Measurements from ENCODE around the gene DNAJA1. TPM values are rescaled to one million over a fixed set of nuclear protein-coding genes. Genes with fewer than 3 reads are reported as not detected.
A peak's percentile ranks its signal among the peaks of the same experiment; 100 is the strongest.

Gene DNAJA1
- total RNA-seq, 1 experiment from 2014 or later, result 58.2 TPM

DNA sequence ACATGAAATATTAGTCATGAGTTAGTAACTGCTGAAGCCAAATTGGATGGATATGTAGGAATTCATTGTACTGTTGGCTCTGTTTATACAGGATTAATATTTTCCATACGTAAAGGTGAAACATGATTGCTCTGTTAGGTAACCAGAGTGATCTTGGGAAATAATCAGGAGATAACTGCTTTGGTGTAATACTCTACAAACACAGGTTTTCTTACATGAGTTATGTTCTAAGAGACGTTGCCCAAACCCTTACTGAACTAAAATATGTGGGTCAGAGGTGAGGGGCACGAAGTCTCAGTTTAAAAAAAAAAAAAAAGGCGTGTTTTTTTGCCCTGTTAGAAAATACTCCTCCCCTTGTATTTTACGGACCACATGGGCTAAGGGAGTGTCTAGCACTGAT, 7.8 kb downstream of the DNAJA1 start:
- Mint-ChIP-seq H3K4me3 (ENCODE audit: unreplicated experiment) (no peak overlapping the region), H3K27ac (ENCODE audit: low read depth, unreplicated experiment) (no peak overlapping the region), H3K27me3 (ENCODE audit: insufficient read depth, unreplicated experiment) (no peaks in the 10 kb centered on the region), H3K4me1 (ENCODE audit: insufficient read depth, unreplicated experiment) (peaks cover 26% of the 10 kb centered on the region), H3K9me3 (ENCODE audit: unreplicated experiment) (no peaks in the 10 kb centered on the region), H3K36me3 (ENCODE audit: insufficient read depth, unreplicated experiment) (peaks cover 100% of the 10 kb centered on the region)
- no TSS peak for BruUV-seq (replicated peaks)
- CTCF ChIA-PET, result no interaction called here
- intact Hi-C loops (cut with micrococcal nuclease), result no loop called here
- TF ChIP-seq, protein P1, sequence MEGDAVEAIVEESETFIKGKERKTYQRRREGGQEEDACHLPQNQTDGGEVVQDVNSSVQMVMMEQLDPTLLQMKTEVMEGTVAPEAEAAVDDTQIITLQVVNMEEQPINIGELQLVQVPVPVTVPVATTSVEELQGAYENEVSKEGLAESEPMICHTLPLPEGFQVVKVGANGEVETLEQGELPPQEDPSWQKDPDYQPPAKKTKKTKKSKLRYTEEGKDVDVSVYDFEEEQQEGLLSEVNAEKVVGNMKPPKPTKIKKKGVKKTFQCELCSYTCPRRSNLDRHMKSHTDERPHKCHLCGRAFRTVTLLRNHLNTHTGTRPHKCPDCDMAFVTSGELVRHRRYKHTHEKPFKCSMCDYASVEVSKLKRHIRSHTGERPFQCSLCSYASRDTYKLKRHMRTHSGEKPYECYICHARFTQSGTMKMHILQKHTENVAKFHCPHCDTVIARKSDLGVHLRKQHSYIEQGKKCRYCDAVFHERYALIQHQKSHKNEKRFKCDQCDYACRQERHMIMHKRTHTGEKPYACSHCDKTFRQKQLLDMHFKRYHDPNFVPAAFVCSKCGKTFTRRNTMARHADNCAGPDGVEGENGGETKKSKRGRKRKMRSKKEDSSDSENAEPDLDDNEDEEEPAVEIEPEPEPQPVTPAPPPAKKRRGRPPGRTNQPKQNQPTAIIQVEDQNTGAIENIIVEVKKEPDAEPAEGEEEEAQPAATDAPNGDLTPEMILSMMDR (IDR thresholded peaks at IDR 0.05; ENCODE audit: unreplicated experiment), result no peak
- no peak for DNase-seq (ENCODE audit: unreplicated experiment)
- POLR2A ChIA-PET, result interaction anchor here (0.8 to 9.6 kb wide), 2 partner anchors 7 to 32 kb away, joined by 3 to 153 read pairs; no protein-coding TSS in a partner anchor

DNA sequence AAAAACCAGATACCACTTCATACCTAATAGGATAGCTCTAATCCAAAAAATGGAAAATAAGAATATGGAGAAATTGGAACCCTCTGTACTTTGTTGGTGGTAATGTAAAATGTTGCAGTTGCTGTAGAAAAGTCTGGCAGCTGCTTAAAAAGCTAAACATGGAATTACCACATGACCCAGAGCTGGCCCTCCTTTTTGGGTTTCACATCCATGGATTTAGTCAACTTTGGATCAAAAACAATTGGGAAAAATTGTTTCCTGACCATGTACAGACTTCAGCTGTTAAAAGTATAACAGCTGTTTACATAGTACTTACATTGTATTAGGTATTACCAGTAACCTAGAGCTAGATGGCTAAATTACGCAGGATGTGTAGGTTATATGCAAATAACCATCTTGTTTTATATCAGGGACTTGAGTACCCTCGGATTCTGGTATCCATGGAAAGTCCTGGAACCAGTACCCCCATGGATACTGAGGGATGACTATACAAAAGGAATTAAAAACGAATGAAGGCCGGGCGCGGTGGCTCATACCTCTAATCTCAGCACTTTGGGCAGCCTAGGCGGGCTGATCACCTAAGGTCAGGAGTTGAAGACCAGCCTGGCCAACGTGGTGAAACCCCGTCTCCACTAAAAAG, 15.8 kb downstream of the DNAJA1 start:
- H3K27ac Mint-ChIP-seq (ENCODE audit: low read depth, unreplicated experiment), result no peak overlapping the region
- H3K27me3 Mint-ChIP-seq (ENCODE audit: insufficient read depth, unreplicated experiment), result no peaks in the 10 kb centered on the region
- H3K4me3 Mint-ChIP-seq (ENCODE audit: unreplicated experiment), result no peak overlapping the region
- no peaks in the 10 kb centered on the region for H3K9me3 Mint-ChIP-seq (ENCODE audit: unreplicated experiment)
- H3K4me1 Mint-ChIP-seq (ENCODE audit: insufficient read depth, unreplicated experiment), result peaks cover 22% of the 10 kb centered on the region
- ChIA-PET CTCF (interaction anchor here (0.5 to 0.6 kb wide), 2 partner anchors 9 to 103 kb away, joined by 3 read pairs; no protein-coding TSS in a partner anchor), POLR2A (interaction anchor here (1.1 to 13.6 kb wide), 3 partner anchors 13 to 222 kb away, joined by 3 to 153 read pairs (median 4); partner anchors contain the start of gene DNAJA1)
- DNase-seq (ENCODE audit: unreplicated experiment), result no peak
- TF ChIP-seq, protein P1 (IDR thresholded peaks at IDR 0.05; ENCODE audit: unreplicated experiment), result no peak
- intact Hi-C loops (cut with micrococcal nuclease), result no loop called here
- H3K36me3 Mint-ChIP-seq (ENCODE audit: insufficient read depth, unreplicated experiment), result peaks cover 78% of the 10 kb centered on the region
- no TSS peak for BruUV-seq (replicated peaks)

- peaks cover 78% of the 10 kb centered on the region for H3K36me3 Mint-ChIP-seq (ENCODE audit: insufficient read depth, unreplicated experiment)
- peaks cover 22% of the 10 kb centered on the region for H3K4me1 Mint-ChIP-seq (ENCODE audit: insufficient read depth, unreplicated experiment)
- H3K4me3 Mint-ChIP-seq (ENCODE audit: unreplicated experiment), result no peak overlapping the region
- no peaks in the 10 kb centered on the region for H3K27me3 Mint-ChIP-seq (ENCODE audit: insufficient read depth, unreplicated experiment)
- H3K27ac Mint-ChIP-seq (ENCODE audit: low read depth, unreplicated experiment), result no peak overlapping the region
- CTCF ChIA-PET, result interaction anchor here (0.5 kb wide), 1 partner anchor 9 kb away, joined by 3 read pairs; no protein-coding TSS in a partner anchor
- POLR2A ChIA-PET, result interaction anchor here (1.1 to 13.6 kb wide), 2 partner anchors 13 to 222 kb away, joined by 3 to 153 read pairs; partner anchors contain the start of gene DNAJA1
- no TSS peak for BruUV-seq (replicated peaks)
- intact Hi-C loops (cut with micrococcal nuclease), result no loop called here
- peak; percentile 50 for DNase-seq (ENCODE audit: unreplicated experiment)
- H3K9me3 Mint-ChIP-seq (ENCODE audit: unreplicated experiment), result no peaks in the 10 kb centered on the region
- TF ChIP-seq, protein P1 (IDR thresholded peaks at IDR 0.05; ENCODE audit: unreplicated experiment), result no peak
Observed at GRCh38 chr9:33041432-33042188, 16.5 kb downstream of the DNAJA1 start.

DNA sequence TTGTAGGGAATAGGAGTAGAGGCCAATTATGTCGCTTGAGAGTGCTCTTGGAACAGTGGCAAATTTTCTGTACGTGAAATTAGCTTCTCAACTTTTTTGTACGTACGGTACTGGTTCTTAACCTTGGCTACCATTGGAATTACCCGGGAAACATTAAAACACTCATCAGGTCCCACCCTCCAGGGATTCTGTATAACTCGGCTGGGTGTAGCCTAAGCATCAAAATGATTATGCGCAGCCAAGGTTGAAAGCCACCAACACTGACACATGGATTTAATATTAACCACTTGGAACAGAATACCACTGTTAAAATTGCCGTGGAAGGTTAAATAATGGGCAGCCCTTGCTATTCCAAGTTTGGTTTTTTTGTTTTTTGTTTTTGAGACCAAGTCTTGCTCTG, 17.4 kb downstream of the DNAJA1 start:
- Mint-ChIP-seq H3K27me3 (ENCODE audit: insufficient read depth, unreplicated experiment) (no peaks in the 10 kb centered on the region), H3K27ac (ENCODE audit: low read depth, unreplicated experiment) (no peak overlapping the region), H3K4me1 (ENCODE audit: insufficient read depth, unreplicated experiment) (peaks cover 22% of the 10 kb centered on the region), H3K9me3 (ENCODE audit: unreplicated experiment) (no peaks in the 10 kb centered on the region), H3K36me3 (ENCODE audit: insufficient read depth, unreplicated experiment) (peaks cover 78% of the 10 kb centered on the region), H3K4me3 (ENCODE audit: unreplicated experiment) (no peak overlapping the region)
- DNase-seq (ENCODE audit: unreplicated experiment), result no peak
- CTCF ChIA-PET, result no interaction called here
- POLR2A ChIA-PET, result interaction anchor here (0.6 to 13.6 kb wide), 3 partner anchors 14 to 233 kb away, joined by 3 to 153 read pairs (median 12); partner anchors contain the start of gene DNAJA1
- intact Hi-C loops (cut with micrococcal nuclease), result no loop called here
- TF ChIP-seq, protein P1 (IDR thresholded peaks at IDR 0.05; ENCODE audit: unreplicated experiment), result no peak
- BruUV-seq (replicated peaks), result no TSS peak

Measured in MCF 10A (cell line).